Measurements from ENCODE around the gene SLC25A21. TPM values are rescaled to one million over a fixed set of nuclear protein-coding genes. Genes with fewer than 3 reads are reported as not detected.

SLC25A21 gene
- total RNA-seq, 2 donors from 2014 or later: not detected

- H3K36me3 Mint-ChIP-seq: no peaks in the 10 kb centered on the region
- peaks cover 17 to 19% of the 10 kb centered on the region in 2 donors for H3K9me3 Mint-ChIP-seq
- no peak overlapping the region for H3K27ac Mint-ChIP-seq
- DNase-seq (ENCODE audit: low spot score in 2 of 2): no peak
- no peak for ATAC-seq
Observed at GRCh38 chr14:37051680-37052079, 120.7 kb downstream of the SLC25A21 start.

- H3K9me3 Mint-ChIP-seq: peaks cover 13 to 16% of the 10 kb centered on the region in 2 donors
- DNase-seq (ENCODE audit: low spot score in 2 of 2) (no peak), ATAC-seq (no peak)
- no peaks in the 10 kb centered on the region for H3K36me3 Mint-ChIP-seq
- H3K27ac Mint-ChIP-seq: no peak overlapping the region
Observed at GRCh38 chr14:37051153-37051552, 121.3 kb downstream of the SLC25A21 start.

DNA sequence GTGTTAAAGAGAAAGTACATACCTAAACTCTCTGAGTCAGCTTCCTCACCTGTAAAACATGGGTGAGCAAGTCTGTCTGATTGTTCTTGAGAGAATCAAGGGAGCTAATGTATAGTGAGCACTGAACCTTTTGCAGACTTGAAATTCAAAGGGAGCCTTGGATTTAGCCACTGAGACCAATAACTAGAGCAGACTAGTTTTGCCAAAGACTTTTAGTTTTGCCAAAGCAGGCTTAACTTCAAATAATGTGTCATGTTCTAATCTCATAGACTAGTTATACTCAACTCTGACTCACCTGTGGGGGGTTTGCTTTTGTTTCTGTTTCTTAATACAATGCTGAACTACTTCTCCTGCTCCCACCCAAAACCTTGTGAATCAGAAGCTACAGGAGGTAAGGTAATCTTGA lies 123.7 kb downstream of the SLC25A21 start:
- Mint-ChIP-seq H3K9me3 (peaks cover 5 to 8% of the 10 kb centered on the region in 2 donors), H3K27ac (no peak overlapping the region), H3K36me3 (no peaks in the 10 kb centered on the region)
- ATAC-seq: no peak
- DNase-seq (ENCODE audit: low spot score in 2 of 2): no peak

DNA sequence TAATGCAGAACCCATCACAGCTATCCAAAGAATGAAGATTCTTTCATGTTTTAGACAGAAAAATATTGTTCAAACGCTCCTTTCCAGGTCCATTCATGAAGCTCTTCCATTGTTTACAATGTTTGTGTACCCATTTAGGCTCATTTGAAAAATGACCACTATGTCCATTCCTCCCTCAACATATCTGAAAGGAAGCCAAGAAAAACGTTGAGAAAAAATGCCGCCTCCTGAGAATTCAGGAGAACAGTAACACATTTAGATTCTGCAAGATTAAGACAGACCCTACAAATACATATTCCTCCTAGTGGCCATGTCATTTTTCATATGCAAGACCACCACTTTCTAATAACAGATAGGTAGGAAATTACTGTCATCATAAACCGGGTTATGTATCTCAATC lies 124.4 kb downstream of the SLC25A21 start:
- DNase-seq (ENCODE audit: low spot score in 2 of 2) (no peak), ATAC-seq (no peak)
- H3K9me3 Mint-ChIP-seq: peaks cover 7 to 11% of the 10 kb centered on the region in 2 donors
- H3K27ac Mint-ChIP-seq: no peak overlapping the region
- H3K36me3 Mint-ChIP-seq: peaks cover 0 to 3% of the 10 kb centered on the region in 2 donors

DNA sequence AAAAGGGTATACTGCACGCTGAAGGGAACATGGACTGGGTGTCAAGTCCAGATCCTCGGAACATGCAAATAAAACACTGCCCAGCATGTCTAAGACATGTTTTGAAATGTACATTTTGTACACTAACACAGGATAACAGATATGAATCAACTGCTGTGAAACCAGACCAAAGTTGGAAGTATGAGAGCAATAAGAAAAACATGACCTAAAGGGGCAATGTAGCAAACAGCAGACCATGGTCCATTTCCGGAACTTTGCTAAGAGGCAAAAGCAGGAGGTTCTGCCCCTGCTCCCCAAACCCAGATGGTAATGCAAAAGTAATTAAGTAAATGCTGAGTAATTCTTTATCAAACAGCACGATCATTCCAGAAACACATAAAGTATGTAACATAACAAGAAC lies 125.2 kb downstream of the SLC25A21 start:
- Mint-ChIP-seq H3K36me3 (peaks cover 0 to 6% of the 10 kb centered on the region in 2 donors), H3K9me3 (peaks cover 7 to 13% of the 10 kb centered on the region in 2 donors), H3K27ac (no peak overlapping the region)
- no peak for DNase-seq (ENCODE audit: low spot score in 2 of 2)
- no peak for ATAC-seq

DNA sequence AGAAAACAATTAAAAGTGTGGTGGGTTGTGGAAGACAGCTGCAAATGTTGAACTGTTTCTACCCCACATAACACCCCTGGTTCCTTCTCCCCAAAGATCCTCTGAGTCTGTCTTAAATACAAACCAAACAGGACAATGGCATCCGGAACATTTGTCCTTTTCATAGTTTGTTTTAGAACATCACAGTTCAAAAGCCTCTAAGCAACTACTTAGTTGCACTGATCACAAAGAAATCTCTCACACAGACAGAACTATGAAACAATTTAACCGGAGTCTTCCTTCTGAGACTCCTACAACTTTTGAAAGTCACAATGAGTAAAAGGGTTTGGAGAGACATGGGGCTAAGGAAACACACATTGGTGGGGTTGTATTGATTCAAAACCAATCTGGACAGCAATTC lies 125.6 kb downstream of the SLC25A21 start:
- Mint-ChIP-seq H3K27ac (no peak overlapping the region), H3K36me3 (peaks cover 0 to 6% of the 10 kb centered on the region in 2 donors), H3K9me3 (peaks cover 7 to 13% of the 10 kb centered on the region in 2 donors)
- DNase-seq (ENCODE audit: low spot score in 2 of 2) (no peak), ATAC-seq (no peak)

DNA sequence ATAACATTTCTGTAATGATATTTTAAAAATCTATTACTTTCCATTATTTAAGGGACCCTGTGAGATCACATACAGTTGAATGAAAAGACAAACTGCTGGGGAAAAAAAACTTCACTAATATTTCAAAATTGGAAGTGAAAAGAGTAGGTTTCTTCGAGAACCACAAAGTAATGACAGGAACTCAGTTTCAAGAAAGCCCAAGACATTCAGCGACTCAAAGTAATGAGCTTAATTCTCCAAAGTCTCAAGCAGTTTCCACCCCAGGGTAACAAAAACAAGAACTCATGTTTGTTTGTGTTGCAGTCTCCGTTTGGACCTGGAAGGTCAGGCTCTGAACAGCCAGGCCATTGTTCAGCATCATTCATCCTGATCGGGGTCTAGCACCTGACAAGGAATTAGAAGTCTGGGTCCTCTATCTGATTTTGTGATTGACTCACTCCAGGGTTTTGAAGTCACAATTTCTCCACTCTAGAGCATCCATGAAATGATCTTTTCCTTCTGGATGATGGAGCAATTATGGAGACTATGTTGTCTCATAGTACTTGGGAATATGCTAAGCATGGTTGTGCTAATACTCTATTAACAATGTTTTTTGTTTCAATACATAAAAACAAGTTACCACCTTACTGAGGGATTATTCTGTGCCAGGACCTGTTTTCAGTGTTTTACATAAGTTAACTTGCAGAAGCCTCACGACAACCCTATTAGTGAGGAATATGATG lies 126.9 kb downstream of the SLC25A21 start:
- H3K9me3 Mint-ChIP-seq: peaks cover 11 to 13% of the 10 kb centered on the region in 2 donors
- peaks cover 0 to 6% of the 10 kb centered on the region in 2 donors for H3K36me3 Mint-ChIP-seq
- ATAC-seq (no peak), DNase-seq (ENCODE audit: low spot score in 2 of 2) (no peak)
- no peak overlapping the region for H3K27ac Mint-ChIP-seq

DNA sequence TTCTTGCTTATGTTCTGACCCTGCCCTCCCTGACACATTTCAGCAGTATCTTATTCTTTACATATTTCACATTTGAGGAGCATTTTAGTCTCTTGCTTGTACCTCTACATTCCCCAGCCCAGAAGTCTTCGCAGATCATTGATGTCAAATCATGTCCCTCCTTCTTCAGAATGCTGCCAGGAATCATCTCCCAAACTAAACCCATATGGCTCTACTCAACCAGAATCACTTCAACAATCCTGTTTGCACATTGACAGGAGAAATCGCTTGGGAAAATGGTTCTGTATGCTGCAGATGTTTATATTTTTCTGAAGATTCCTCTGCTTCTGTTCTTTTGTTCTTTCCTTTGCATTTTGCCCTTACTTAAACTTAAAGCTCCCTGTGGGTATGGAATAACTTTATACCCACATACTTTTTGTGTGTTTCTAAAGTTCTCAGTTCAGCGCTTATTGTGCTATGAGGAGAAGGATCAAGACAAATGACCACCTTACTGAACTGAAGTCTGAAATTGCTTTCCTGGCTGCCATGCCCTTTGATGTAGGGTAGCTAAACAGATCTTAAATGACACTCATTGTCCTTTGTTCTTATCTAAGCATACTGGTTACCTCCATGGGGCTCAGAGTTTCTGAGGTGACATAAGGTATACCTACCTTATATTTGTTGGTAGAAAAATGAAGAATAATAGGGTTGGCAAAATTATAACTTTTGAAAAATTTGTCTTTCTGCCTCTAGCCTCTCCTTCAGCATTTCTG lies 134.6 kb downstream of the SLC25A21 start:
- Mint-ChIP-seq H3K9me3 (peaks cover 12 to 17% of the 10 kb centered on the region in 2 donors), H3K27ac (no peak overlapping the region), H3K36me3 (peaks cover 0 to 1% of the 10 kb centered on the region in 2 donors)
- ATAC-seq (no peak), DNase-seq (ENCODE audit: low spot score in 2 of 2) (no peak)

GRCh38 chr14:37036669-37037341 lies 135.6 kb downstream of the SLC25A21 start:
- DNase-seq (ENCODE audit: low spot score in 2 of 2) (no peak), ATAC-seq (no peak)
- Mint-ChIP-seq H3K27ac (no peak overlapping the region), H3K9me3 (peaks cover 11 to 17% of the 10 kb centered on the region in 2 donors), H3K36me3 (no peaks in the 10 kb centered on the region)

DNA sequence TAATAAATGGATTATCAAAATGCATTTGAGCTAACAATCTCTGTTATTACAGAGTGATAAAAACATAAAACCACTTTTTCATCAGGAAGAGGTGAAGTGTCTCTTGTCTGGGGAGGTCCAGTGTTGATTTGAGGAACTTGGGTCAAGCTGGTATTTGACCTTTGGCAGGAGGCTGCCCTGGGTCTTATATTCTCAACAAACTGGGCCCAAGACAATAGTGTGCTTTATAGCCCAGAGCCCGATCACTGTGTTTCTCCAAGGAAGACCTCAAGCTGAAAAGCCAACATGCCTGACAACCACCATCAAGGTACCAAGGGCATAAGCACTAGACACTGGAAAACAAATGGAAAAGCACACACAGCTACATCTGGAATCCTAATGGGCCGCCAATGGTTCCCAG lies 137.0 kb downstream of the SLC25A21 start:
- no peaks in the 10 kb centered on the region for H3K36me3 Mint-ChIP-seq
- no peak for ATAC-seq
- DNase-seq (ENCODE audit: low spot score in 2 of 2): no peak
- H3K27ac Mint-ChIP-seq: no peak overlapping the region
- peaks cover 11 to 14% of the 10 kb centered on the region in 2 donors for H3K9me3 Mint-ChIP-seq

- H3K36me3 Mint-ChIP-seq: no peaks in the 10 kb centered on the region
Observed at GRCh38 chr14:37034410-37035285, 137.8 kb downstream of the SLC25A21 start.

GRCh38 chr14:37032863-37033262 lies 139.5 kb downstream of the SLC25A21 start:
- Mint-ChIP-seq H3K36me3 (no peaks in the 10 kb centered on the region), H3K9me3 (peaks cover 5 to 10% of the 10 kb centered on the region in 2 donors), H3K27ac (no peak overlapping the region)
- no peak for DNase-seq (ENCODE audit: low spot score in 2 of 2)
- no peak for ATAC-seq

More at GRCh38 chr14:37034410-37035285, 137.8 kb downstream of the SLC25A21 start:
- DNase-seq (ENCODE audit: low spot score in 2 of 2) (no peak), ATAC-seq (no peak)
- Mint-ChIP-seq H3K27ac (no peak overlapping the region), H3K9me3 (peaks cover 11 to 16% of the 10 kb centered on the region in 2 donors)

DNA sequence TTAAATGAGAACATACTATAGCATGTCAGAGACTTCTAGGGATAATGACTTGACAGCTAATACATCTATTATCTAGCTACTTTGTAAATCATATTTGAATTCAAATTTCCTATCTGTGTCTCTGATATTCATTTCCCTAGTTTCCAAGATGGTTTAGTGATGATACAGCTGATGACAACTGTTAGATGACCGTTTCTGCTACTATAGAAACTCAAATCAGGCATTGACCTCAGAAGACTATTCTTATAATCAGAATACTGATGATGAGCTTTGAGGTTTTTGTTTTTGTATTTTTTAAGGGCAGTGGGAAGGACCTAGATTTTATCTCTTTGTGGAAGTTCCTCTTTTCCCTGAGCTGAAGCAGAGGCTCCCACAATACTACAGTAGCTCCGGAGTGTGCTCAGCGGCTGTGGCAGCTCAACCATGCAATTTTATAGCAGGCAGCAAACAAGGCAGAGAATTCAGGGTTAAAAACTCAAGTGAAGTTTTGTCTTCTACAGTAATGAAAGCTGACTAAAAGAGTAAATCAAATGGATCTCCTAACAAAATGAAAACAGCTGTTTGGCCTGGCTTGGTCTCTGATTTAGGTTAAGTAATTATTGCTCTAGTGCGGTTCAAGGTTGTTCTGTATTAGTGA lies 145.1 kb downstream of the SLC25A21 start:
- DNase-seq (ENCODE audit: low spot score in 2 of 2) (no peak), ATAC-seq (no peak)
- Mint-ChIP-seq H3K27ac (no peak overlapping the region), H3K9me3 (peaks cover 3 to 4% of the 10 kb centered on the region in 2 donors), H3K36me3 (no peaks in the 10 kb centered on the region)

DNA sequence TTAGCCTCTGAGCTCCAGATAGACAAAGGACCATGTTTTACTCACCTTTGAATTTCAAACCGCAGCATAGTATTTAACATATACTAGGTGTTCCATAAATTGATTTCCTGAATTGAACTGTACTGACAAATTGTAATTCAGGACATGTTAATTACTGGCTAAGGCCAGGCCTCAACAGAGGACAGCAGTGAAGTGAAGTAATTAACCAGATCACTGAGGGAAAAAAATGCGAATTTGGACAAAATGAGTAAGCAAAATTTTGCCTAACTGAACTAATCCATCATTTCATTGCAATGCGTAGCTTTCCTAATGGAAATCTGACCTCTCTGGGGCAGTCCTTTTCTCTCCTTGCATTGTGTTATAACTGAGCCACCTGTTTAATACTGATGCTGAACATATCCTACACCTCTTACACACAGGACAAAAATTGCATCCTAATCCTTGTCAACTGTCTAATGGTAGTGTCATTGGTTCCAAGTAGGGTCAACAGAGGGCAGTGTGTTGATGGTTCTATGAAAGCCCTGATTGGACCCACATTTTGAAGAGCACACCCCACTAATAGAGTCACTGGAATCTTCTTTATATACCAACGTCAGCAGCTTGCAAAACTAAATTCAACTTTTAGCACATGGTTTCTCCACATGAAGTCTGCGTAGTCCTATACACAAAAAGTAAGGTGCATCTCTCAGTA lies 148.4 kb downstream of the SLC25A21 start:
- Mint-ChIP-seq H3K9me3 (peaks cover 0 to 8% of the 10 kb centered on the region in 2 donors), H3K36me3 (no peaks in the 10 kb centered on the region)
- no peak for ATAC-seq

DNA sequence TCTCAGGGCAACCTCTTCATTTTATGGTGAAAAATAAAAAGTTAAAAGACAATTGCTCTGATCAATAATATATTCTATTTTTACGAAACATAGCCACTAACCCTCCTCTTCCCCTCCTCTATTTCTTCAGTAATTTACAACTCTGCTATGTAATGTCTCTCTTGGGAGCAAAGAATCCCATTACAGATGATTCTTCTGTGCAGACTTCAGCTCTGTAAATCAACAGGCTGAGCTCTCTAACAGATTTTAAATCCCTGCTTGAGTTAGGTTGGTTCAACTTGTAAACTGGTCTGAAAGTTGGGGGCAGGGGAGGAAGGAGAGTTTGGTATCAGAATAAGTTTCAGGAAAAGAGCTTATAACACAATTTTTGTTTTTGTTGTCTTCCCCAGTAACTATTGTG lies 151.0 kb downstream of the SLC25A21 start:
- Mint-ChIP-seq H3K36me3 (no peaks in the 10 kb centered on the region), H3K9me3 (peaks cover 6 to 21% of the 10 kb centered on the region in 2 donors), H3K27ac (no peak overlapping the region)
- ATAC-seq: no peak
- DNase-seq (ENCODE audit: low spot score in 2 of 2): no peak

More for the DNA sequence above, 148.4 kb downstream of the SLC25A21 start:
- H3K27ac Mint-ChIP-seq: no peak overlapping the region
- no peak for DNase-seq (ENCODE audit: low spot score in 2 of 2)
